DOHH2 (cell line): ENCODE measurements around the gene HPSE2.

Experiments
- H3F3A ChIP-seq: fragments of 200-600 bp; sonication (generic), shearing (Covaris generic); 2 replicates; pipeline ENCODE4 v1.6.0; 2016; ENCODE audit warnings: antibody characterized with exemption, mild to moderate bottlenecking; ENCODE audit not compliant: control insufficient read depth, insufficient read depth
- H3K27ac ChIP-seq: fragments of 200-600 bp; sonication (generic); 2 replicates; pipeline ENCODE4 v1.5.1; 2014; ENCODE audit warnings: low read depth, mild to moderate bottlenecking, low read length, moderate library complexity
- H3K27me3 ChIP-seq: fragments of 200-600 bp; sonication (generic); 2 replicates; pipeline ENCODE4 v1.6.1; 2014; ENCODE audit warnings: mild to moderate bottlenecking, low read length, mixed read lengths; ENCODE audit not compliant: control insufficient read depth
- H3K36me3 ChIP-seq: fragments of 200-600 bp; sonication (generic); 2 replicates; pipeline ENCODE4 v1.6.1; 2014; ENCODE audit warnings: mild to moderate bottlenecking, low read length, moderate library complexity, mixed read lengths; ENCODE audit not compliant: control insufficient read depth
- H3K4me1 ChIP-seq: fragments of 200-600 bp; sonication (generic); 2 replicates; pipeline ENCODE4 v1.6.1; 2014; ENCODE audit warnings: mild to moderate bottlenecking, low read length, mixed read lengths; ENCODE audit not compliant: control insufficient read depth
- H3K4me2 ChIP-seq: fragments of 200-600 bp; sonication (generic); 2 replicates; pipeline ENCODE4 v1.6.0; 2014; ENCODE audit warnings: mild to moderate bottlenecking, low read length, moderate library complexity
- H3K4me3 ChIP-seq: fragments of 200-600 bp; sonication (generic); 2 replicates; pipeline ENCODE4 v1.5.1; 2014; ENCODE audit warnings: mild to moderate bottlenecking, low read length, mixed read lengths
- H3K79me2 ChIP-seq: fragments of 200-600 bp; sonication (generic); 2 replicates; pipeline ENCODE4 v1.6.1; 2014; ENCODE audit warnings: mild to moderate bottlenecking, low read length, mixed read lengths; ENCODE audit not compliant: control insufficient read depth
- H3K9me2 ChIP-seq: fragments of 200-600 bp; sonication (generic); replicated peaks from 2 replicates; pipeline ENCODE4 v1.6.1; 2014; ENCODE audit warnings: mild to moderate bottlenecking, low read length, mixed read lengths; ENCODE audit not compliant: control insufficient read depth
- H3K9me3 ChIP-seq: fragments of 200-600 bp; sonication (generic); 2 replicates; pipeline ENCODE4 v1.6.1; 2014; ENCODE audit warnings: antibody characterized with exemption, low read length, mixed read lengths; ENCODE audit not compliant: control insufficient read depth, insufficient read depth
- H4K20me1 ChIP-seq: fragments of 200-600 bp; sonication (generic); 2 replicates; pipeline ENCODE4 v1.6.0; 2014; ENCODE audit warnings: low read depth, mild to moderate bottlenecking, antibody characterized with exemption, low read length, moderate library complexity; ENCODE audit not compliant: control insufficient read depth, insufficient read depth
- CTCF ChIP-seq: fragments of 200-600 bp; sonication (generic); IDR thresholded peaks from one replicate; pipeline ENCODE4 v1.5.1; 2014; ENCODE audit warnings: antibody characterized with exemption, mild to moderate bottlenecking, low read depth, low read length; ENCODE audit not compliant: poor library complexity, severe bottlenecking
- EZH2phosphoT487 ChIP-seq: fragments of 200-600 bp; sonication (generic); IDR thresholded peaks from 2 replicates; pipeline ENCODE4 v1.6.1; 2017; ENCODE audit warnings: borderline replicate concordance, mild to moderate bottlenecking, antibody characterized with exemption, low read length, moderate library complexity, mixed read lengths

Gene HPSE2

DNA sequence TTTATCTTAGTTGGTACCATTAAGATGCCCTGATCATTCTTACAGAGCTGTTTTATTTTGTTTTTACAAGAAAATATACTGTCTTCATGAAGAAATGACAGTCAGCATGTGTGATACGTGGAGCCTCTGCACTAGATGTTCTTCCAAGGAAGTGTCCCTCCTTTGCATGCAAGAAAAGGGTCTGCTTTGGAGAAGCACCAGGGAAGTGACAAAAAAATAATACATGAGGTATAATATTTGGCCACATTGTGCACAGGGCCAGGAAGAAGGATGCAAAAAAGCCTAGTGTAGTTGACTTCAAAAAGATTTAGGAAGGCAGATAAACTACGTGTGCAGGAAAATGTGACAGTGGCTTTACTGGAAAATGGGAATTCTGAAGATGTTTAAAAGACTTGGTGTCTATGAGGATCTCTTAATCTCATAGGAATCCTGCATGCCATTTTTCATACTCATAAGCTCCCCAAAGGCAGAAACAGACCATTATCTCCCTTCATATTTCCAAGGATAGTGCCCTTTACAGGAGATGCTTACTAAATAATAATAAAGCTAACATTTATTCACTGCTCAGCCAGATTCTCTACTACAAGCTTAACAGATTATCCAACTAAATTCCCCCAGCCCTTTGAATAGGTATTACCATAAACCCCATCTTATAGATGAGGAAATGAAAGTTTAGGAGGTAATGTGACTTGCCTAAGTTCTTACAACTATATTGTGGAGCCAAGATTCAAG lies 284.2 kb downstream of the HPSE2 start:
- Histone ChIP-seq H3K36me3 (no peaks in the 10 kb centered on the region), H3K27ac (no peak overlapping the region), H3K4me3 (no peak overlapping the region), H3K9me2 (no peaks in the 10 kb centered on the region), H3K4me1 (no peaks in the 10 kb centered on the region), H3K27me3 (no peaks in the 10 kb centered on the region), H3K9me3 (no peaks in the 10 kb centered on the region), H4K20me1 (no peaks in the 10 kb centered on the region), H3K79me2 (no peaks in the 10 kb centered on the region), H3F3A (no peaks in the 10 kb centered on the region), H3K4me2 (no peak overlapping the region)
- TF ChIP-seq CTCF (no peak), EZH2phosphoT487 (no peak)

DNA sequence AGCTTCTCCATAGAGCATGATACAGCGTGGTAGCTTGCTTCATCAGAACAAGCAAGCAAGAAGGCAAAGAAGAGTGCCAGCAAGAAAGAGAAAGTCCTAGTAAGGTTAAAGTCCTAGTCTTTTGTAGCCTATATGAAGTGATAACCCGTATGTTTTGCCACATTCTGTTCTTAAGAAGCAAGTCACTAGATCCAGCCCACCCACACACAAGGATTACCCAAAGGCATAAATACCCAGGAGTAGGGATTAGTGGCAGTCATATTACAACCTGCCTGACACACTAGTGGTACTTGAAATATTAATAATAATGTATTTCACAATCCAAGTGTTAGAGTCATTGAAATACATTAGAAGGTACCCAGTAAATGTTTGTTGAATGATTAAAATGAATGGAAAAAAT lies 285.5 kb downstream of the HPSE2 start:
- Histone ChIP-seq H3K4me2 (no peak overlapping the region), H3K27ac (no peak overlapping the region), H3F3A (no peaks in the 10 kb centered on the region), H3K36me3 (no peaks in the 10 kb centered on the region), H3K9me3 (no peaks in the 10 kb centered on the region), H3K27me3 (no peaks in the 10 kb centered on the region), H3K79me2 (no peaks in the 10 kb centered on the region), H3K9me2 (no peaks in the 10 kb centered on the region), H3K4me3 (no peak overlapping the region), H4K20me1 (no peaks in the 10 kb centered on the region), H3K4me1 (no peaks in the 10 kb centered on the region)
- TF ChIP-seq EZH2phosphoT487: no peak
- TF ChIP-seq CTCF: no peak

DNA sequence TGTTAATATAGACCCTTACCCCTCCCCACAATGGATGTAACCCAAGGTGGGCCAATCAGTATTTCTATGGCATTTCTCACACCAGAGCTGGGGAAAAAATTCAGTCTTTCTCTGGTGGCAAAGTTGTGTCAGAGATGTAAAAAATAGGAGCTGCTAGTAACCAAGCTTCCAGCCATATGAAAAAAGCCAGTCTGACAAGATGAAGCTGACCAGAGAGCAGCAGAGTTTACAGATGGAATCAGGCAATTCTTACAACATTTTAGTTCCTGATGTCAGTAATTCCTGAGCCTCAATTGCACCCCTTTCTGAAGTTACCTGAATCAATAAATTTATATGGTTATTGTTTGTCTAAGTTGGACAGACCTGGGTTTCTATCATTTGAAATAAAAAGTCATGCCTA lies 286.3 kb downstream of the HPSE2 start:
- no peak for TF ChIP-seq EZH2phosphoT487
- no peak for TF ChIP-seq CTCF
- Histone ChIP-seq H4K20me1 (no peaks in the 10 kb centered on the region), H3K27ac (no peak overlapping the region), H3K27me3 (no peaks in the 10 kb centered on the region), H3K9me2 (no peaks in the 10 kb centered on the region), H3K36me3 (no peaks in the 10 kb centered on the region), H3K4me2 (no peak overlapping the region), H3F3A (no peaks in the 10 kb centered on the region), H3K79me2 (no peaks in the 10 kb centered on the region), H3K4me3 (no peak overlapping the region), H3K4me1 (no peaks in the 10 kb centered on the region), H3K9me3 (no peaks in the 10 kb centered on the region)

- H3F3A ChIP-seq: no peaks in the 10 kb centered on the region
- H3K79me2 ChIP-seq: no peaks in the 10 kb centered on the region
- H3K27ac ChIP-seq: no peak overlapping the region
- no peaks in the 10 kb centered on the region for H3K36me3 ChIP-seq
- H3K9me2 ChIP-seq: no peaks in the 10 kb centered on the region
- H3K27me3 ChIP-seq: no peaks in the 10 kb centered on the region
- TF ChIP-seq EZH2phosphoT487 (no peak), CTCF (no peak)
- H3K4me1 ChIP-seq: no peaks in the 10 kb centered on the region
- no peaks in the 10 kb centered on the region for H3K9me3 ChIP-seq
- H3K4me3 ChIP-seq: no peak overlapping the region
- no peak overlapping the region for H3K4me2 ChIP-seq
- no peaks in the 10 kb centered on the region for H4K20me1 ChIP-seq
Measured at GRCh38 chr10:98943681-98944080, 292.0 kb downstream of the HPSE2 start.
